Fibroblast of the aortic adventitia (primary cell): ENCODE results near the gene FAM171A1. TPM values are rescaled to one million over a fixed set of nuclear protein-coding genes. Genes with fewer than 3 reads are reported as not detected.
A peak's percentile ranks its signal among the peaks of the same experiment; 100 is the strongest.

Experiments used
- DNase-seq: peaks from one replicate; pipeline ENCODE4 v3.0.0-alpha.2; 2010; ENCODE audit warnings: low read depth
- H3K4me3 ChIP-seq: 2 replicates; pipeline ENCODE4 v1.5.1; 2011; ENCODE audit warnings: low read depth, mild to moderate bottlenecking, control low read depth, low read length, moderate library complexity
- total RNA-seq: library from RNA; depleted of rRNA; stranded (reverse); fragments of >200 nt; gene quantifications from 2 replicates; pipeline ENCODE4 v1.2.3, GENCODE V29; 2012; ENCODE audit warnings: low replicate concordance
- TF ChIP-seq, protein P1 (sequence below): IDR thresholded peaks from 2 replicates; pipeline ENCODE4 v1.5.1; 2011; ENCODE audit warnings: mild to moderate bottlenecking, low read length, control low read depth, inconsistent platforms; ENCODE audit not compliant: insufficient read depth

FAM171A1 gene
- total RNA-seq, 1 donor: 43.6 TPM

DNA sequence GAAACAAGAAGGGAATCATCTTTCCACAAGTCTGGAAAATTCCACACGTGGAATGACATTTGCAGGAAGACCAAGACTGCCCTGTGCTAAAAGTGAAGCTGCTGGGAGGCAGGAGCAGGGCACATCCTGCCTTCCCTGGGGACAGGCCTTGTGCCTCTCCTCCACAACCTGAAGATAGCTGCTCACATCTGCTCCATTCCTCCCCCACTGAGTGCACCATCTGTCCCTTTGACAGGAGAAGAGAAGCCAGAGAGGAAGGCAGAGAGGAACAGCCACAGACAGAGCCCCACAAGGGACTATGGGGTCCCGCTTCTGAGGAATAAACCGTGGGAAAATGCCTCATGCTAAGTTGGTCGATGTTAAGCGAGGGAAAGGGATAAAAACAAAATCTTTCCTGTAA, 15.9 kb upstream of the FAM171A1 start:
- TF ChIP-seq, protein P1, sequence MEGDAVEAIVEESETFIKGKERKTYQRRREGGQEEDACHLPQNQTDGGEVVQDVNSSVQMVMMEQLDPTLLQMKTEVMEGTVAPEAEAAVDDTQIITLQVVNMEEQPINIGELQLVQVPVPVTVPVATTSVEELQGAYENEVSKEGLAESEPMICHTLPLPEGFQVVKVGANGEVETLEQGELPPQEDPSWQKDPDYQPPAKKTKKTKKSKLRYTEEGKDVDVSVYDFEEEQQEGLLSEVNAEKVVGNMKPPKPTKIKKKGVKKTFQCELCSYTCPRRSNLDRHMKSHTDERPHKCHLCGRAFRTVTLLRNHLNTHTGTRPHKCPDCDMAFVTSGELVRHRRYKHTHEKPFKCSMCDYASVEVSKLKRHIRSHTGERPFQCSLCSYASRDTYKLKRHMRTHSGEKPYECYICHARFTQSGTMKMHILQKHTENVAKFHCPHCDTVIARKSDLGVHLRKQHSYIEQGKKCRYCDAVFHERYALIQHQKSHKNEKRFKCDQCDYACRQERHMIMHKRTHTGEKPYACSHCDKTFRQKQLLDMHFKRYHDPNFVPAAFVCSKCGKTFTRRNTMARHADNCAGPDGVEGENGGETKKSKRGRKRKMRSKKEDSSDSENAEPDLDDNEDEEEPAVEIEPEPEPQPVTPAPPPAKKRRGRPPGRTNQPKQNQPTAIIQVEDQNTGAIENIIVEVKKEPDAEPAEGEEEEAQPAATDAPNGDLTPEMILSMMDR: no peak
- no peak overlapping the region for H3K4me3 ChIP-seq
- DNase-seq: no peak

DNA sequence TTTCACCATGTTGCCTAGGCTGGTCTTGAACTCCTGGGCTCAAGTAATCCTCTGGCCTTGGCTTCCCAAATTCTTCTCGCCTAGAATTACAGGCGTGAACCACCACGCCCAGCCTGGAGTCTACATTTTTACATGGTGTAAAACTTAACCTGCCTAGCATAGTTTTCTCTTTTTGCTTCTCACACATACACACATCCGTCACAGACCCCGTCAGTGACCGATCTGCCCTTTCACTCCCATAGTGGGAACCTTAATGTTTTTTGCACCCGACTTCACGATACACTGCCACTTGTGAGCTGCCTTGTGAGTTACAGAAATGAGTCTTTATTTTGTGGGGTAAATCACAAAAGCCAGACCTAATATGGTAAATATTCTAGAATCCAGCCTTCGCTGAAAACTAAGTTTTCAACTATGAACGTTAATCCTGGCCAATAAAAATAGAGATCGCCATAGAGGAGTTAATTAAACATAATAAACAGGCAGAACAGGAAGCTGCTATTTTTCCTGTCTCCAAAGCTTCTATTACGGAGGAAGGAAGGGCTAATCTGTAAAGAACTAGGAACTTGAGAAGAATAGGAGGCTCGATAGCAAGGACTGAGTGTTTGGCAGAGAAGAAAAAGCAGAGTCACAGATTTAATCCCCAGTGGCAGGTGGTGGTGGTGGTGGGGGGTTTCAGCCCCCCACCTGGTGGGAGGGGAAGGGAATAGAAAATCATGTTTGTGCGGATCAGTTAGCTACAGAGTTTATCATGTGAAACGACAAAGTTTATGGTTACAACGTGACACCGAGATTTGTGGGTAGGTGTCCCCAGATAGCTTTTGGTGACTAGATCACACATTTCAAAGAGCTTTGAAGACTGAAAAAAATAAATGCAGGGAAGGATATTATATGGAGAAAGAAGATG, 14.7 kb upstream of the FAM171A1 start:
- H3K4me3 ChIP-seq: no peak overlapping the region
- DNase-seq: no peak
- TF ChIP-seq, protein P1: no peak

DNA sequence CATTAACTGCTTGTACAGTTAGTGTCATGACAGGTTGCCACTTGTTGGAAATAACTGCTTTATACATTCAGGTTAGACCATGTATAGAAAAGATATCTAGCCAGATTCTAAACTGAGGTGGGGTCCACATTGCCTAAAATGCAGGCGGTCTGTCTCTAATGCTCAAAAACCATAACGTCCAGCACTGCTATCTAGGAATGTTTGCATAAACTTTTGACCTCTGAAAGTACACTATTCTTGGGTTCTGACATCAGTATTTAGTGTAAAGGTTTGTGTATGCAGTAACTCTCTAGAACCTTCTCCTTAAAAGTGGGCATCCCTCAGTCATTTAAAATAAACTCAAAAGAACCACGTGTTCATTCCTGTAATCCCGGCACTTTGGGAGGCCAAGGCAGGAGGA, 10.3 kb upstream of the FAM171A1 start:
- H3K4me3 ChIP-seq: no peak overlapping the region
- TF ChIP-seq, protein P1: no peak
- DNase-seq: peak; percentile 6

DNA sequence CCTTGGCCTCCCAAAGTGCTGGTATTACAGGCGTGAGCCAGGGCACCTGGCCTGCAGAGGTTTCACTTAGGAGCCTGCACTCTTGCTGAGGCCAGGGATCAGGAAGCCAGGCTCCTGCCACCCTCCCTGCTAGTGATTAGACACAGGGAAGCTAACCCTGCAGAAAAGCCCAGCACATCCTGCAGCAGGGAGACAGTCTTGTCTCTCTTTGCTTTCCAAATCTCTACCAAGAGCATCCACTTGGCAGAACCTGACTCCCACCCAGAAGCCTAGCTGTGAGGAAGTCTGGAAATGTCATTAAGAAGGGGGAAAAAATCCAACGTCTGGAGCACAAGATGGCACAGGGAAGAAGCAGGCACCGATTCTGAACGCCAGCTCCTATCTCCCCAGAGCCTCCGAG, 8.0 kb upstream of the FAM171A1 start:
- no peak overlapping the region for H3K4me3 ChIP-seq
- no peak for DNase-seq
- TF ChIP-seq, protein P1: no peak

DNA sequence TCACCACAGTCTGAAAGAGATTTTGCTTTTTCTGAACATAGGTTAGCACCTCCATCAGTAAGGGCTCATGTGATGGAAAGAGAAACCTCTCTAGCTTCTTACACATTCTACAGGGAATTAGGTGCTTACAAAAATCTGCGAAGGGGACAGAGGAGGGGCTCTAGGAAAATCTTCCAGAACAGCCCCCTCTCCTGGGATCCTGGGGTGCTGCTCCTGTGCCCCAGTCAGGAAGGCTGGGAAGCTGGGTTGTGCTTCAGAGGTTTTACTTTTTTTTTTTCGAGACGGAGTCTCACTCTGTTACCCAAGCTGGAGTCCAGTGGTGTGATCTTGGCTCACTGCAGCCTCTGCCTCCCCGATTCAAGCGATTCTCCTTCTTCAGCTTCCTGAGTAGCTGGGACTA, 7.5 kb upstream of the FAM171A1 start:
- TF ChIP-seq, protein P1: no peak
- no peak overlapping the region for H3K4me3 ChIP-seq
- no peak for DNase-seq

DNA sequence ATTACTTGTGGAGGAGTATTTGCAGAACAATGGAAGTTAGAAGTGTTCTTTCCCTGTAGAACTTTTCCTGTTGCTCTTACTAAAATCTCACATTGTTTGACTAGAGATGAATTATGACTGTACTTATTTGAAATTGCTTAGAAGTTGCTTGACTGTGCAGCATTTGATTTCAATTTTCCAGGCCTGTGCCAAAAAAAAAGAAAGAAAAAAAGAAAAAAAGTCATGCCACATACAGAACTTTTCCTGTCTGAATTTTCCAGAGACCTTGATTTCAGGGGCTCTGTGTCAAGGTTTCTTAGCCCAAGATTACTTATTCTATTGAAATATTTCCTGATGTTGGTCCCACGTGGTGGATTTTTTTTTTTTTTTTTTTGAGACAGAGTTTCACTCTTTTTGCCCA, 3.5 kb upstream of the FAM171A1 start:
- no peak overlapping the region for H3K4me3 ChIP-seq
- TF ChIP-seq, protein P1: no peak
- DNase-seq: peak; percentile 22
